ENCODE results near the gene ZNF804A.

- TF ChIP-seq CTCF (IDR thresholded peaks at IDR 0.05; ENCODE audit: low read depth, low read length) (no peak), POLR2A (IDR thresholded peaks at IDR 0.05; ENCODE audit: extremely low read depth, insufficient read length) (no peak), MYC (IDR thresholded peaks at IDR 0.05; ENCODE audit: low read depth, low read length) (no peak)
- TF ChIP-seq, protein P1, sequence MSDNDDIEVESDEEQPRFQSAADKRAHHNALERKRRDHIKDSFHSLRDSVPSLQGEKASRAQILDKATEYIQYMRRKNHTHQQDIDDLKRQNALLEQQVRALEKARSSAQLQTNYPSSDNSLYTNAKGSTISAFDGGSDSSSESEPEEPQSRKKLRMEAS (IDR thresholded peaks at IDR 0.05; ENCODE audit: low read depth, low read length): no peak
These were observed 43.6 kb upstream of the ZNF804A start for GRCh38 chr2:184554736-184555135.
